Mucosa of stomach (tissue), 1 donor: ENCODE data around the gene GP2.
"Not testable (repeated sequence)": the region's sequence is repeated elsewhere in the genome, so short reads cannot be mapped to it uniquely, and the experiment has no call there.

Source experiments
- H3K27me3 ChIP-seq: one replicate; pipeline ENCODE4 v1.7.0; 2013; ENCODE audit warnings: mild to moderate bottlenecking, low read length; ENCODE audit not compliant: control insufficient read depth, insufficient read depth
- H3K36me3 ChIP-seq: one replicate; pipeline ENCODE4 v1.7.0; 2013; ENCODE audit warnings: low read length; ENCODE audit not compliant: control insufficient read depth, insufficient read depth
- H3K4me1 ChIP-seq: one replicate; pipeline ENCODE4 v1.7.0; 2013; ENCODE audit warnings: mild to moderate bottlenecking, low read length; ENCODE audit not compliant: control insufficient read depth, insufficient read depth
- H3K4me3 ChIP-seq: one replicate; pipeline ENCODE4 v1.7.0; 2013; ENCODE audit warnings: low read length
- H3K9ac ChIP-seq: one replicate; pipeline ENCODE4 v1.7.0; 2013; ENCODE audit warnings: mild to moderate bottlenecking, low read length, moderate library complexity
- H3K9me3 ChIP-seq: one replicate; pipeline ENCODE4 v1.7.0; 2013; ENCODE audit warnings: mild to moderate bottlenecking, low read length, moderate library complexity; ENCODE audit not compliant: control insufficient read depth
- donor health status: Pancreatic carcinoma.

GP2 gene

GRCh38 chr16:20322696-20323095 lies 4.6 kb downstream of the GP2 start:
- H3K27me3 ChIP-seq, result peaks cover 4% of the 10 kb centered on the region
- H3K36me3 ChIP-seq, result no peaks in the 10 kb centered on the region
- no peak overlapping the region for H3K4me3 ChIP-seq
- peaks cover 21% of the 10 kb centered on the region for H3K4me1 ChIP-seq
- no peaks in the 10 kb centered on the region for H3K9me3 ChIP-seq
- H3K9ac ChIP-seq, result no peak overlapping the region

GRCh38 chr16:20321671-20322070 lies 5.6 kb downstream of the GP2 start:
- Histone ChIP-seq H3K4me3 (no peak overlapping the region), H3K36me3 (no peaks in the 10 kb centered on the region), H3K9me3 (no peaks in the 10 kb centered on the region), H3K27me3 (no peaks in the 10 kb centered on the region), H3K4me1 (peaks cover 10% of the 10 kb centered on the region), H3K9ac (no peak overlapping the region)

- H3K9me3 ChIP-seq, H3K4me3 ChIP-seq, H3K4me1 ChIP-seq, H3K36me3 ChIP-seq, H3K9ac ChIP-seq, H3K27me3 ChIP-seq: not testable (repeated sequence)
These were observed 6.3 kb downstream of the GP2 start for GRCh38 chr16:20321051-20321450.

GRCh38 chr16:20320592-20320991 lies 6.7 kb downstream of the GP2 start:
- Histone ChIP-seq H3K4me3 (no peak overlapping the region), H3K36me3 (no peaks in the 10 kb centered on the region), H3K27me3 (no peaks in the 10 kb centered on the region), H3K4me1 (no peaks in the 10 kb centered on the region), H3K9ac (no peak overlapping the region), H3K9me3 (no peaks in the 10 kb centered on the region)

DNA sequence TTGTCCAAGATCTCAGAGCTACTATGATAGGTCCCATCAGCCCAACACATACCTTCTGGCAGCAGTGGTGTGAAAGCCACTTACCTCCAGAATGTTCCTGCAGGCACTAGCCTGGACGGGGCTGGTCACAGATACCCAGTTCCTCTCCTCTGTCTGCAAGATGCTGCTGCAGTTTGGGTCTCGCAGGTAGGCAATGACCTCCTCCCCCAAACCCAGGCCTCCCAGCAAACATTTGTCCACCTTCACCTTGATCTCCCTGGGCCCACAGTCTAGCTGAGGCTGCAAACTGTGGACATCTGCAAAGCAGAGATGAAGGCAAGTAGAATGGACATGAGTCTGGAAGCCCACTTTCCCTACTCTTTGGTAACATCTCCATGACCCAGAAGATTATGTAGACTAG lies 7.1 kb downstream of the GP2 start:
- H3K9me3 ChIP-seq, result no peaks in the 10 kb centered on the region
- H3K4me1 ChIP-seq, result no peaks in the 10 kb centered on the region
- no peaks in the 10 kb centered on the region for H3K36me3 ChIP-seq
- H3K9ac ChIP-seq, result no peak overlapping the region
- no peak overlapping the region for H3K4me3 ChIP-seq
- no peaks in the 10 kb centered on the region for H3K27me3 ChIP-seq

DNA sequence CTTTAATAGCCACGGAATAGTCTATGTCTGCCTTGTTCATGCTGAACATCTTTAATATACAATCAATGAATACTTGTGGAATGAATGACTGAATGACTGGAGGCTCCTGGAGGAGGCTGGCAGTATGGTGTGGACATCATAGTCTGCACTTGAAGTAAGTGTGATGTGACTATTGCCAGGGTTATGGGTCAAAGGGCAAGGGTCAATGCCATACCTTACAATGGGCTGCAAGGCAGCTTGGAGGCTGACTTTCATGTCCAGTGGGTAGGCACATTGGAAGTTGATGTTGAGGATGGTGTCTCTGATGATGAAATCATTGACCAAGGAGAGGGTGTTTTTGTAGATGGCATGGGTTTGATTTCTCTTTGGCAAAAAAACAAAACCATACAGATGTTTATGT lies 7.9 kb downstream of the GP2 start:
- H3K9ac ChIP-seq, result no peak overlapping the region
- H3K9me3 ChIP-seq, result no peaks in the 10 kb centered on the region
- no peaks in the 10 kb centered on the region for H3K27me3 ChIP-seq
- H3K4me1 ChIP-seq, result no peaks in the 10 kb centered on the region
- H3K36me3 ChIP-seq, result no peaks in the 10 kb centered on the region
- H3K4me3 ChIP-seq, result no peak overlapping the region

GRCh38 chr16:20318437-20318836 lies 8.9 kb downstream of the GP2 start:
- H3K27me3 ChIP-seq, result no peaks in the 10 kb centered on the region
- no peaks in the 10 kb centered on the region for H3K9me3 ChIP-seq
- H3K4me1 ChIP-seq, result no peaks in the 10 kb centered on the region
- H3K4me3 ChIP-seq, result no peak overlapping the region
- H3K36me3 ChIP-seq, result no peaks in the 10 kb centered on the region
- H3K9ac ChIP-seq, result no peak overlapping the region

DNA sequence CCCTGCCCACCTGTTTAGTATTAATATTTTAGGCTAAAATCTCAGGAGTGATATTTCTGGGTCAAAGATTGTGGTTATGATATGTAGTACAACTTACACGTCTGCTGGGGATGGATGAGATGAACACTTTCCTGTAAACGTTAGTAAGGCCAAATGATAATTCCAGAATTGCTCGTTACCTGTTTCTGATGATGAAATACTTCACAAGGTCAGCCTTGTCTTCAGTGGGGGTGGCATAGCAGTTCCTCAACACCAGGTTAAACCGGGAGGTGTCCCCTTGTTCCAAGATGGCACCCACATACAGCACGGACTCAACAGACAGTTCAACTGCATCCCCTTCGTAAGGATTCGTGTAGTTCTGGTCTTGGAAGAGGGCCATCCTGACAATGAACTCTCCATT lies 9.3 kb downstream of the GP2 start:
- Histone ChIP-seq H3K9ac (no peak overlapping the region), H3K27me3 (no peaks in the 10 kb centered on the region), H3K36me3 (no peaks in the 10 kb centered on the region), H3K4me1 (no peaks in the 10 kb centered on the region), H3K4me3 (no peak overlapping the region), H3K9me3 (no peaks in the 10 kb centered on the region)

GRCh38 chr16:20317117-20317516 lies 10.2 kb downstream of the GP2 start:
- Histone ChIP-seq H3K4me1 (no peaks in the 10 kb centered on the region), H3K27me3 (no peaks in the 10 kb centered on the region), H3K9me3 (no peaks in the 10 kb centered on the region), H3K4me3 (no peak overlapping the region), H3K9ac (no peak overlapping the region), H3K36me3 (no peaks in the 10 kb centered on the region)

GRCh38 chr16:20316715-20317114 lies 10.6 kb downstream of the GP2 start:
- Histone ChIP-seq H3K27me3 (no peaks in the 10 kb centered on the region), H3K9ac (no peak overlapping the region), H3K4me1 (no peaks in the 10 kb centered on the region), H3K9me3 (no peaks in the 10 kb centered on the region), H3K4me3 (no peak overlapping the region), H3K36me3 (no peaks in the 10 kb centered on the region)

- no peak overlapping the region for H3K4me3 ChIP-seq
- no peaks in the 10 kb centered on the region for H3K9me3 ChIP-seq
- no peak overlapping the region for H3K9ac ChIP-seq
- no peaks in the 10 kb centered on the region for H3K36me3 ChIP-seq
- H3K27me3 ChIP-seq, result no peaks in the 10 kb centered on the region
- H3K4me1 ChIP-seq, result no peaks in the 10 kb centered on the region
These were observed 11.5 kb downstream of the GP2 start for GRCh38 chr16:20315764-20316163.

DNA sequence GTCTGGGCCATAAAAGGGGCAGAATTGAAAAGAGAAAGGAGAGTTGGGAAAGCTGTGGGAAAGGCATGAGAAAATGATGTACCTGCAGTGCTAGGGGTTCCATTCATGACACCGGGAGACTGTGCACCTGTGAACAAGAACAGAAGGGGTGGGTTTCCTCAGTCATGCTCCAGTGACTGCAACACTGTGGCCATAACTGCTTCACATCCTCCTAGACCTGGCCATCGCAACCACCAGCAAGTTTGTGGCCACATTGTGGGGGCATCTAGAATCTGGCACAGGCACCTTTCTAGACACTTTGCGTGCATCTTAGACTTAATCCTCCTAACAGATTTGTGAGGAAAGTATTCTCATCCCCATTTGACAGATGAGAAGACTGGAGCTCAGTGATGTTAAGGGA lies 12.7 kb downstream of the GP2 start:
- no peaks in the 10 kb centered on the region for H3K9me3 ChIP-seq
- no peaks in the 10 kb centered on the region for H3K4me1 ChIP-seq
- H3K9ac ChIP-seq, result no peak overlapping the region
- no peaks in the 10 kb centered on the region for H3K27me3 ChIP-seq
- H3K4me3 ChIP-seq, result no peak overlapping the region
- no peaks in the 10 kb centered on the region for H3K36me3 ChIP-seq

- Histone ChIP-seq H3K4me3 (no peak overlapping the region), H3K9me3 (no peaks in the 10 kb centered on the region), H3K4me1 (no peaks in the 10 kb centered on the region), H3K36me3 (no peaks in the 10 kb centered on the region), H3K9ac (no peak overlapping the region), H3K27me3 (no peaks in the 10 kb centered on the region)
These were observed 13.6 kb downstream of the GP2 start for GRCh38 chr16:20313741-20314140.
